Motor neuron (in vitro differentiated cells): Measurements from ENCODE around the gene ADAMTS4. TPM values are rescaled to one million over a fixed set of nuclear protein-coding genes. Genes with fewer than 3 reads are reported as not detected.

Experiments used
- ATAC-seq, 8 experiments: fragments of 200-7000 bp; cut with Tn5 transposase; replicated peaks in 6 of 8; 2 replicates each; pipeline ENCODE4 v1.8.0; 2021; ENCODE audit warnings: mild to moderate bottlenecking in 8 of 8, moderate library complexity in 8 of 8
- H3K27ac ChIP-seq, 2 donors: fragments of 250-450 bp; sonication (Bioruptor Pico); 2 replicates each; pipeline ENCODE4 v1.9.0; 2021; ENCODE audit warnings: antibody characterized with exemption in 2 of 2, mild to moderate bottlenecking in 2 of 2, moderate library complexity in 1 of 2
- H3K4me1 ChIP-seq, 2 donors: fragments of 250-450 bp; sonication (Bioruptor Pico); replicated peaks in 1 of 2; 2 replicates each; pipeline ENCODE4 v1.6.1; 2021; ENCODE audit warnings: antibody characterized with exemption in 2 of 2, mild to moderate bottlenecking in 2 of 2, moderate library complexity in 1 of 2
- H3K4me3 ChIP-seq, 5 donors: fragments of 250-450 bp; sonication (Bioruptor Pico); 2 replicates each; pipeline ENCODE4 v1.9.0; 2021; ENCODE audit warnings: antibody characterized with exemption in 5 of 5, mild to moderate bottlenecking in 5 of 5, moderate library complexity in 4 of 5
- WGBS, 10 experiments: fragments of 450-650 bp; shearing (Covaris generic); methylation state at CpG; one replicate each; pipeline ENCODE4 v1.0.0; 2022; 5-methylcytosine and 5-hydroxymethylcytosine counted together
- in situ Hi-C, 9 experiments: fragments of 400-800 bp; cut with MboI; loops; one replicate each; pipeline ENCODE4 v1.15.0; 2021; ENCODE audit warnings: low sequenced_read_pairs in 9 of 9, low pct_unique_long_range_greater_than_20kb in 2 of 9; ENCODE audit not compliant: unreplicated experiment in 9 of 9
- total RNA-seq, 8 experiments: library from RNA; unstranded; fragments of 300-600 nt; gene quantifications; 2 replicates each; pipeline versions ENCODE4 v1.2.3 to v1.2.4, GENCODE V29; 2022

The ADAMTS4 gene
- total RNA-seq, 8 experiments from 2014 or later = 0.33 to 18.5 (median 2.3) TPM

DNA sequence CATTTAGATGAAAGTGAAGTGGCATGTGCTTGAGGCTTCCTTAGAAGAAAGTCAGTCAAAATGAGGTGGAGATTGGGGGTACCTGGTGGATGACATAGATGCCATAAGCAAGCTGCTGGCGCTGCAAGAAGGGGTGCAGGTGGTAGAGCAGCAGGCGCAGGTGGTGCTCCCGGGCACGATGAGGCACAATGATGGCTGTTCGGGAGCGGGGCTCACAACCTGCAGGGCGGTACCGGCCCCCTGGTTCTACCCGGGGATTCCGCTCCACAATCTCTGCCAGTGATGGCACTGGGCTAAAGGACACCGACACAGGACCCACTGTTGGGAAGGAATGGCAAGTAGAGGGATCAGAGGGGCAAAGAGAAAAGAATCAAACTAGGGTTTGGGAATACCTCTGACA is 23.9 kb downstream of the ADAMTS4 start:
- Histone ChIP-seq H3K4me3 (no peak overlapping the region), H3K27ac (no peak overlapping the region), H3K4me1 (peaks cover 12 to 13% of the 10 kb centered on the region in 2 donors)
- 71 to 100% (median 96%) methylated on average over 1 to 11 of the region's 11 CpGs; no CpG with 5 or more reads in 1 of the 10 experiments for WGBS, 10 experiments
- ATAC-seq = no peak
- in situ Hi-C loops = loop anchor here in 1 of 9 experiments (25.0 kb wide), 1 partner anchor 763 kb away; the partner anchor contains the start of gene VANGL2

GRCh38 chr1:161173711-161174110 is 25.1 kb downstream of the ADAMTS4 start:
- in situ Hi-C loops = loop anchor here in 1 of 9 experiments (25.0 kb wide), 1 partner anchor 761 kb away; the partner anchor contains the start of gene VANGL2
- peaks cover 12 to 13% of the 10 kb centered on the region in 2 donors for H3K4me1 ChIP-seq
- WGBS, 10 experiments = 98 to 100% (median 100%) methylated on average over 1 to 7 of the region's 11 CpGs; no CpG with 5 or more reads in 3 of the 10 experiments
- ATAC-seq = no peak
- H3K27ac ChIP-seq = no peak overlapping the region
- no peak overlapping the region for H3K4me3 ChIP-seq

DNA sequence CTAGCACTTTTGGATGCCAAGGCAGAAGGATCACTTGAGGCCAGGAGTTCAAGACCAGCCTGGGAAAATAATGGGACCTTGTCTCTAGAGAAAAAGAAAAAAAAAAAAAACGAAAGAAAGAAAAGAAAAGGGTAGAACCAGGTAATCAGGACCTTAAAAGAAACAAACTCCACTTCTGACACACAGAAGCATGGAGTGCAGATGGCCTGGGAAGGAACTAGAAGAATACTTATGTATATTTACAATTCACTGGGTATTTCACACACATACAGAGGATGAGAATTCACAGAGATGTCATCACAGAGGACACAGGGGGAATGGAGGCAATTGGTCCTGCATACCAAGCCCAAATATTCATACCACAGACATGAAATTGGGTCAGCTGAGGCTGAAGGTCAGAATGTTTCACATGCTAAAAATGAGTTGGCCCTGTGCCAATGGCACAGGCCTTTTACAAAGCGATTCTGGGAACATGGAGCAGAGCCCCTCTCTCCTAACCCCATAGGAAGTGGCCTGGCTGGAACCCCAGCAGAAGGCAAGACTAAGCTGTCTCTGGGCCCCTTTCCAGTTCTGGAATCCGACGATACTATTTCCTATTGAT is 26.0 kb downstream of the ADAMTS4 start:
- no peak overlapping the region for H3K4me3 ChIP-seq
- peak in 3 of 8 experiments; percentile 7 to 31 (median 12) for ATAC-seq
- no peak overlapping the region for H3K27ac ChIP-seq
- WGBS, 10 experiments = 24 to 89% (median 46%) methylated on average over 1 to 4 of the region's 4 CpGs
- in situ Hi-C loops = loop anchor here in 1 of 9 experiments (25.0 kb wide), 1 partner anchor 761 kb away; the partner anchor contains the start of gene VANGL2
- H3K4me1 ChIP-seq = peaks cover 7 to 12% of the 10 kb centered on the region in 2 donors

GRCh38 chr1:161172349-161172748 is 26.5 kb downstream of the ADAMTS4 start:
- in situ Hi-C loops = loop anchor here in 1 of 9 experiments (25.0 kb wide), 1 partner anchor 760 kb away; the partner anchor contains the start of gene VANGL2
- 58 to 100% (median 88%) methylated on average over 1 of the region's 1 CpG; no CpG with 5 or more reads in 3 of the 10 experiments for WGBS, 10 experiments
- Histone ChIP-seq H3K4me1 (peaks cover 8 to 14% of the 10 kb centered on the region in 2 donors), H3K27ac (no peak overlapping the region), H3K4me3 (no peak overlapping the region)
- no peak for ATAC-seq

DNA sequence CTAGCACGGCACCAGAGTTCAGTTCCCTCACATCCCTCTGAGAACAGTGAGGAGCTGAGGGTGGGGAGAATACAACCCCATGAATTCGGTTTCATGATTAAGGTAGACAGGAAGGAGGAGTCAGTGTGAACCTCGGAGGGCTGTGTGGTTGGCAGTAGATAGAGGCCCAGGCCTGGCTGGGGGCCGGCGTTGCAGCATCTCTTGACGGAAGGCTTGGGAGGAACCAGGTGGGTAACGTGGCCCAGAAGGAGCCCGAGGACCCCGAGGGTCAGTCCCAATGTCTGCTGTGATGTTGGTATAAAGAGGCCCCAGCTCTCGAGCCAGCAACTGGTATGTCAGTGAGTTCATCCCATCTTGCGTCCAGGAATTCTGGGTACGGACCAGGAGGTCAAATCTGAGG is 27.2 kb downstream of the ADAMTS4 start:
- Histone ChIP-seq H3K27ac (no peak overlapping the region), H3K4me3 (no peak overlapping the region), H3K4me1 (peaks cover 11 to 15% of the 10 kb centered on the region in 2 donors)
- in situ Hi-C loops = loop anchor here in 1 of 9 experiments (25.0 kb wide), 1 partner anchor 759 kb away; the partner anchor contains the start of gene VANGL2
- 80 to 100% (median 100%) methylated on average over 1 to 7 of the region's 12 CpGs; no CpG with 5 or more reads in 3 of the 10 experiments for WGBS, 10 experiments
- ATAC-seq = no peak

DNA sequence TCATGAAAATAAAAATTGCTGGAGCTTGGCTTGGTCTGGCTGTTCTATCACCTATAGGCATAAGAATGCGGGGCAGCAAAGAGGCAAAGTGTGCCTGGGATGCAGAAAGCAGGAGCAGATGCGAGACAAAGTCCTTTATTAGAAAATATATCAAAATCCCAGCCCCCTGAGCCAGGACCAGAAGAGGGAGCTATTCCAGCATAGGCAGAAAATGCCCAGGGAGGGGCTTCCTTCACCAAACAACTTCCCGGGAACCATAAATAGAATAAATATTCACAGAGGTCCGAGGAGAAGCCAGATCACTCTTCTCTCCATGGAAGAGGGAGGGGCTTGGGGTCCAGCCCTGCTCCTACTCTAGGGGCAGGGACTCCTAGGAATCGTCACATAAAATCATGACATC is 27.7 kb downstream of the ADAMTS4 start:
- WGBS, 10 experiments = 35 to 87% (median 60%) methylated on average over 1 to 5 of the region's 5 CpGs; no CpG with 5 or more reads in 1 of the 10 experiments
- H3K27ac ChIP-seq = no peak overlapping the region
- H3K4me1 ChIP-seq = peaks cover 7 to 11% of the 10 kb centered on the region in 2 donors
- no peak overlapping the region for H3K4me3 ChIP-seq
- ATAC-seq = peak in 1 of 8 experiments; percentile 22
- in situ Hi-C loops = loop anchor here in 1 of 9 experiments (25.0 kb wide), 1 partner anchor 759 kb away; the partner anchor contains the start of gene VANGL2

GRCh38 chr1:161168906-161169305 is 29.9 kb downstream of the ADAMTS4 start:
- no peak for ATAC-seq
- H3K4me1 ChIP-seq = peaks cover 7 to 13% of the 10 kb centered on the region in 2 donors
- in situ Hi-C loops = loop anchor here in 1 of 9 experiments (25.0 kb wide), 1 partner anchor 757 kb away; the partner anchor contains the start of gene VANGL2
- no peak overlapping the region for H3K4me3 ChIP-seq
- WGBS, 10 experiments = 93 to 100% (median 97%) methylated on average over 1 to 9 of the region's 9 CpGs; no CpG with 5 or more reads in 5 of the 10 experiments
- no peak overlapping the region for H3K27ac ChIP-seq

DNA sequence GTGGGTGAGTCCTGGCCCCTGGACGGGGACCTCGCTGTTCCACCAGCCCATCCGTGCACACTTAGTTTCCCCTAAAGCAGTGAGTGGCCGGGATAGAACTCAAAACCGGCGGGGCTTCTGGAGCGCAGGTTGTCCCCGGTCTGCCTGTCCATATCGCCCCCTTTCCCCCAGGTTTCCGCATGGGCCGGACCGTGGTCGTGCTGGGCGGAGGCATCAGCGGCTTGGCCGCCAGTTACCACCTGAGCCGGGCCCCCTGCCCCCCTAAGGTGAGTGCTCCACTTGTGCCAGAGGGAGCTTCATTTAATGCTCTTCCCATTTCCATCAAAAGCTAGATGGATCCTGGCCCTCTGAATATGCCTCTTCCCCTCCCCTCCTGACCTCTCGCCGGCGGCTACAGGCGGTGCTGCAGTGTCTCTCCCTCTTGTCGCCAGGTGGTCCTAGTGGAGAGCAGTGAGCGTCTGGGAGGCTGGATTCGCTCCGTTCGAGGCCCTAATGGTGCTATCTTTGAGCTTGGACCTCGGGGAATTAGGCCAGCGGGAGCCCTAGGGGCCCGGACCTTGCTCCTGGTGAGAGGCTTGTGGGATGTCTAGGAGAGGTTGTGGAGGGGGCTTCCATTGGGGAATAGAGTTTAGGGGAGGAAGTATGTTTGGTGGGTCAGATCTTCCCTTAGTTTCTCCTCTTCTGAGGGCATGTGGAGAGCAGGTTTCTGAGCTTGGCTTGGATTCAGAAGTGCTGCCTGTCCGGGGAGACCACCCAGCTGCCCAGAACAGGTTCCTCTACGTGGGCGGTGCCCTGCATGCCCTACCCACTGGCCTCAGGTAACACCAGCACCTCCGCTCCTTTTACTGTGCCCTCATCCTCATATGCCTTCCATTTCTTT is 31.9 kb downstream of the ADAMTS4 start:
- in situ Hi-C loops = loop anchor here in 1 of 9 experiments (25.0 kb wide), 1 partner anchor 755 kb away; the partner anchor contains the start of gene VANGL2
- Histone ChIP-seq H3K4me3 (peak overlapping the region; percentile 64 to 87 (median 72)), H3K4me1 (peaks cover 7 to 13% of the 10 kb centered on the region in 2 donors), H3K27ac (peak overlapping the region; percentile 58 to 75)
- ATAC-seq = peak in 3 of 8 experiments; percentile 0 to 1 (median 1)
- 2 to 70% (median 15%) methylated on average over 4 to 21 of the region's 33 CpGs; no CpG with 5 or more reads in 1 of the 10 experiments for WGBS, 10 experiments

- peak; percentile 91 to 96 (median 94) for ATAC-seq
- H3K4me1 ChIP-seq = peaks cover 7 to 13% of the 10 kb centered on the region in 2 donors
- H3K4me3 ChIP-seq = peak within 1 kb of the TSS; percentile 64 to 87 (median 72)
- WGBS, 10 experiments = 0 to 2% (median 0%) methylated on average over 1 to 33 of the region's 54 CpGs; no CpG with 5 or more reads in 3 of the 10 experiments
- H3K27ac ChIP-seq = peak within 1 kb of the TSS; percentile 76 to 84
- in situ Hi-C loops = loop anchor here in 1 of 9 experiments (25.0 kb wide), 1 partner anchor 754 kb away; the partner anchor contains the start of gene VANGL2
Measured at GRCh38 chr1:161165742-161166668, 32.8 kb downstream of the ADAMTS4 start, which contains the start of gene PPOX. TSS of gene PPOX (plus strand) at chr1:161166426. CDS start at chr1:161166848, 422 bp downstream.

DNA sequence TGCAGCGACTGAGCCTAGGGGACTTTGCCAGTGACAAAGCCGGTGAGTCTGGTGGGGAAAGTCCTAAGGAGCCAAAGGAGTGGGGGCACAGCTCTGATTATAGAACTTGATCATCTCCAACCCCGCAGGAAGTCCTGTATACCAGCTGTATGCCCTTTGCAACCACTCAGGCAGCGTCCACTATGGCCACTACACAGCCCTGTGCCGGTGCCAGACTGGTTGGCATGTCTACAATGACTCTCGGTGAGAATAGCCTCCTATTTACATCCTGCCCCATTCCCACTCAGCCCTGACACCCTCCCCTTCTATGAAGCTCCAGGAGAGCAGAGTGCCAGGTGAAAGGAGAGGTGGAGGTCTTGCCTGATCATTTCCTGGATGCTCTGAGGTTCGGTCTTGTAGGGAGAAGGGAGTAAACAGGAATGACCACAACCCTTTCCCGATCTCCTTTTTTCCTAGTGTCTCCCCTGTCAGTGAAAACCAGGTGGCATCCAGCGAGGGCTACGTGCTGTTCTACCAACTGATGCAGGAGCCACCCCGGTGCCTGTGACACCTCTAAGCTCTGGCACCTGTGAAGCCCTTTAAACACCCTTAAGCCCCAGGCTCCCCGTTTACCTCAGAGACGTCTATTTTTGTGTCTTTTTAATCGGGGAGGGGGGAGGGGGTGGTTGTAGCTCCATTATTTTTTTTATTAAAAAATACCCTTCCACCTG is 33.8 kb downstream of the ADAMTS4 start:
- Histone ChIP-seq H3K4me3 (peak overlapping the region; percentile 64 to 87 (median 72)), H3K4me1 (peaks cover 11 to 19% of the 10 kb centered on the region in 2 donors), H3K27ac (peak overlapping the region; percentile 76 to 84)
- 69 to 100% (median 92%) methylated on average over 1 to 11 of the region's 14 CpGs; no CpG with 5 or more reads in 3 of the 10 experiments for WGBS, 10 experiments
- in situ Hi-C loops = loop anchor here in 1 of 9 experiments (25.0 kb wide), 1 partner anchor 753 kb away; the partner anchor contains the start of gene VANGL2
- ATAC-seq = no peak

- H3K27ac ChIP-seq = no peak overlapping the region
- H3K4me3 ChIP-seq = no peak overlapping the region
- in situ Hi-C loops = loop anchor here in 1 of 9 experiments (25.0 kb wide), 1 partner anchor 751 kb away; the partner anchor contains the start of gene VANGL2
- H3K4me1 ChIP-seq = peaks cover 13 to 22% of the 10 kb centered on the region in 2 donors
- WGBS, 10 experiments = 77 to 100% (median 94%) methylated on average over 1 to 5 of the region's 5 CpGs; no CpG with 5 or more reads in 2 of the 10 experiments
- no peak for ATAC-seq
Measured at GRCh38 chr1:161163793-161164192, 35.1 kb downstream of the ADAMTS4 start.
